Activated naive CD4-positive, alpha-beta T cell treated with anti-CD3 and anti-CD28 coated beads, Interleukin-2, amount 50 U/mL, for 72 hours (primary cell): ENCODE results near the gene TNIP1. TPM values are rescaled to one million over a fixed set of nuclear protein-coding genes. Genes with fewer than 3 reads are reported as not detected.
A peak's percentile ranks its signal among the peaks of the same experiment; 100 is the strongest.

Experiments used
- ATAC-seq, 2 donors: fragments of 150-1000 bp; cut with Tn5 transposase; 2 replicates each; pipeline ENCODE4 v1.10.0; 2021; ENCODE audit warnings: mild to moderate bottlenecking in 2 of 2, moderate library complexity in 2 of 2
- DNase-seq, 2 donors: peaks; one replicate each; pipeline ENCODE4 v3.0.0; 2021 to 2022; ENCODE audit warnings: low spot score in 2 of 2
- H3K27ac Mint-ChIP-seq, 2 donors: one replicate each; pipeline ENCODE4 v1.8.0; 2022; ENCODE audit warnings: mild to moderate bottlenecking in 2 of 2, mixed read lengths in 2 of 2
- H3K36me3 Mint-ChIP-seq, 2 donors: one replicate each; pipeline ENCODE4 v1.8.0; 2022; ENCODE audit warnings: mixed read lengths in 2 of 2
- H3K9me3 Mint-ChIP-seq, 2 donors: one replicate each; pipeline ENCODE4 v1.8.0; 2022; ENCODE audit warnings: mixed read lengths in 2 of 2
- total RNA-seq, 2 donors: library from RNA; stranded (reverse); gene quantifications; one replicate each; pipeline ENCODE4 v1.2.3, GENCODE V29; 2022

Gene TNIP1
- total RNA-seq, 2 donors from 2014 or later = 221 to 276 TPM

DNA sequence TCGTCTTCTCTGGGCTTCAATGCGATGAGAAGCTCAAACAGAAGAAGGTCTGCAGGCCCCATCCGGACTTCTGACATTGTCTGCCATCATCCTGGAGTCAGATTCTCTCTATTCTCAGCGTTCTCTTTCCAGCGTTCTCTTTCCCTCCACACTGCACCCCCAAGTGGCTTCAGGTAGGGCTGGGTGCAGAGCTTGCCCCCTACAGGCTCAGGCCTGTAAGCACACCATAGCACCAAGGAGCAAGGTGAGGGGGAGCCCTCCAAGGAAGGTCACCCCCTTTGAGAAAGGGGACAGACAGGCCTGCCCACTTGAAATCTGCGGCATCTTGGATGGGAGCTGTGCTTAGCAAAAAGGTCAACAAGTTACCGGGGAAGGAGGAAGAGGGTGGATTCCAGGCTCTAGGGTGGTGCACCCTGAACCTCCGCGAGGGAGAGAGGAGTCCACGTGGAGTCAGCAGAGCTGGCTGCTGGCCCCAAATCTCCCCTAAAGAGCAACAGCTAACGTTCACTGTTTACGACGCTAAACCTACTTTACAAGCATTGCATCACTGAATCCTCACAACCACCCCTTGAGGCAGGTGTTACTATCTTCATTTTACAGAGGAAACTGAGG, 32.9 kb downstream of the TNIP1 start:
- no peak overlapping the region for H3K27ac Mint-ChIP-seq
- ATAC-seq (peak; percentile 53 to 68), DNase-seq (peak in 1 of 2 donors; percentile 25)
- peaks cover 14 to 28% of the 10 kb centered on the region in 2 donors for H3K36me3 Mint-ChIP-seq
- no peaks in the 10 kb centered on the region for H3K9me3 Mint-ChIP-seq

DNA sequence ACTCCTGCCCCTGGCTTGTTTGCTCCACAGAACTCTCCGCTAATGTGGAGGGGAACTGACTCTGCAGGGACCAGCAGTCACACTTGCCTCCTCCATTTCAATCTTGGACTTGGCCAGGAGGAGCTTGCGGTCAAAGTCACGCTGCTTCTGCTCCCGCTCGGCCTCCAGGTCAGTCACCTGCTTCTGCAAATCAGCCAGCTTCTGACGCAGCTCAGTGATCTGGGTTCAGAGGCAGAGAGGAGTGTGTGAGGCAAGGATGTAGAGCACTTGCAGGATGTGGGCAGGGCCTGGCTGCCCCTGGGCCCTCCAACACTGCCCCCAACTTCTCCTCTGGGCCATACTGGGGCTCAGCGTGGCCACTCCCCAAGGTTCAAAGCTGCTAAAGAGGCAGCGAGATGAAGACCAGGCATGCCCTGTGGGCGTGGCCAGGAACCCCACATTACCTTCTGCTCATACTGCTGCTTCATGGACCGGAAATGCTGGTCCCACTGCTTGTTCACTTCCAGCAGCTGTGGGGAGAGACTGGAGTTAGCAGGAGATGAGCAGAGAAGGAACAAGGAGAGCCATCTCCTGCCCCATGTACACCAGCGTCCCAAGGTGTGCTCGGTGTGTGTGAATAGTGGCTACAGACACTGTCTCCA, 38.3 kb downstream of the TNIP1 start:
- Mint-ChIP-seq H3K36me3 (peaks cover 30 to 35% of the 10 kb centered on the region in 2 donors), H3K9me3 (no peaks in the 10 kb centered on the region), H3K27ac (peak overlapping the region in 1 of 2 donors; percentile 67)
- DNase-seq (no peak), ATAC-seq (no peak)

DNA sequence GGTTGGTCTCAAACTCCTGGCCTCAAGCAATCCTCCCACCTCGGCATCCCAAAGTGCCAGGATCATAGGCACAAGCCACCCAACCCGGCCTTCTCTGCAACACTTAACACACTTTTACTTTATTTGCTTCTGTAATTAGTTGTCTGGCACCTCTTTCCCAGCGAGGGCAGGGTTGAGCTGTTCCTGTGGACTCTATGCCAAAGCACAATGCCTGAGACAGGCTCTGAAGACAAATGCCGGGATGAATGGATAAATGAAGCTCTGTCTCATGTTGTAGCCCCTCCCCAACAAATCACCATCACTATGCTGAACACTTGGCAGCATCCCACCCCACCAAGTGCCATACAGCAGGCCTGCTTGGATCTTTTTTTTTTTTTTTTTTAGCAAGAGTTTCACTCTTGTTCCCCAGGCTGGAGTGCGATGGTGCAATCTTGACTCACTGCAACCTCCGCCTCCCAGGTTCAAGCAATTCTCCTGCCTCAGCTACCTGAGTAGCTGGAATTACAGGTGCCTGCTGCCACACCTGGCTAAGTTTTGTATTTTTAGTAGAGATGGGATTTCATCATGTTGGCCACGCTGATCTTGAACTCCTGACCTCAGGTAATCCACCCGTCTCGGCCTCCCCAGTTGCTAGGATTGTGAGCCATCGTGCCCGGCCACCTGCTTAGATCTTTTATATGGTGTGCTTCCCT, 39.1 kb downstream of the TNIP1 start:
- Mint-ChIP-seq H3K27ac (peak overlapping the region in 1 of 2 donors; percentile 53), H3K36me3 (peaks cover 34 to 43% of the 10 kb centered on the region in 2 donors), H3K9me3 (no peaks in the 10 kb centered on the region)
- no peak for DNase-seq
- no peak for ATAC-seq

DNA sequence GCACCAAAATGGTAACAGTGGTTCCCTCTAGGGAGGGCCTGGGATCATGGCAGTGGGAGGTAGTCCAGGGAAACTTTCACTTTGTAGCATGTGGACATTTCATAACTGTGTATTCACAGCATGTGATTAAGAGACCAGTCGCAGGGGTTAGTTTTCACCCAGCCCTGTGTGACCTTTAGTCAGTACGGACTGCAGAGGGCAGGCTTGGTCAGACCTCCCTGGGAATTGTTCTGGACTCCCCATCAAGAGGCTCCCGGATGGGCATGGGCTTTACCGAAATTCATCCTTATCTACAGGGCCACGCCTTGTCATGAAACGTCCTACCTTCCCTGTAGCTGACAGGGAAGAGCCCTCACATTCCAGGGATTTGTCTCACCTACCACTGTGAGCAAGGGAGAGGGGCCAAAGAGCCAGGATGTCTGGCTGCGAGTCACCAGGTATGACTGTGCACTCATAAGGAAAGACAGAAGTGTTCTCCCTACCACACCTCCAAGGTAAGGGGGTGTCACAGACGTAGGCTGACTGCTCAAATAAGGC, 40.6 kb downstream of the TNIP1 start:
- H3K27ac Mint-ChIP-seq = no peak overlapping the region
- H3K36me3 Mint-ChIP-seq = peaks cover 36 to 41% of the 10 kb centered on the region in 2 donors
- H3K9me3 Mint-ChIP-seq = no peaks in the 10 kb centered on the region
- DNase-seq (no peak), ATAC-seq (peak; percentile 22 to 32)

DNA sequence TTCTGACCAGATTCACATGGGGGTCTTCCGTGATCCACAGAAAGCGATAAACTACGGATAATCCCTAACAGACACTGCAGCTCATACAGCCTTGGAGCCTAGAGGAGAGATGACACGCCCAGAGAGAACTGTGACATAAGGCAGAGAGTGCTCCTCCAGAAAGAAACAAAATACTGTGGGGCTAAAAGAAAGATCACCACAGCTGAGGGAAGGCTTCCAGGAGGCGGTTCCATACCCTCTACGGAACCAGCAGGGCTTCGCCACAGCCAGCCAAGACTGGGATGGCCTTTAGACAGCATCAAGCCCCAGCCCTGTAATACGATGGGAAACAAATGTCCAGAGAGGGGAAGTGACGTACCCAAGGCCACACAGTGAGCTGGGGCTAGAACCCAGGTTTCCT, 41.2 kb downstream of the TNIP1 start:
- DNase-seq = no peak
- H3K27ac Mint-ChIP-seq = no peak overlapping the region
- ATAC-seq = no peak
- H3K36me3 Mint-ChIP-seq = peaks cover 36 to 45% of the 10 kb centered on the region in 2 donors
- H3K9me3 Mint-ChIP-seq = no peaks in the 10 kb centered on the region

DNA sequence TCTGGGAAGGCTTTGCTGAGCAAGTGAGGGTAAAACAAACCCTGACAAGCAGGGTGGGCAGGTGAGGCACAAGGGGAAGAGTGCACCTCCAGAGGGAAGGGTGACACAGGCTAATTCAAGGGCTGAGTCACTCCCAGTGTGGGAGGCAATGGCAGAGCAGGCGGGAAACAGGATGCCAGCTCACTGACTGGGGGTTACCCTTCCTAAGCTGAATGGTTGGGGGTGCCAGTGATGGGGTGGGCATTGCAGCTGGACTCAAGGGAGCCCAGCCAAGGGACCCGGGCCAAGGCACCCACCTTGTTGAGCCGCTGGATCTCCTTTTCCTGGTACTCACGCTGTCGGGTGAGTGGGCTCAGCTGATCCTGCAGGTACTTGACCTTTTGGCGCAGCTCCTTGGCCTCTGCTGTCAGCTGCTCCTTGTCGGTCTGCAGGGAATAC, 42.0 kb downstream of the TNIP1 start:
- DNase-seq = no peak
- H3K27ac Mint-ChIP-seq = peak overlapping the region; percentile 67 to 88
- no peaks in the 10 kb centered on the region for H3K9me3 Mint-ChIP-seq
- peak; percentile 46 to 90 for ATAC-seq
- H3K36me3 Mint-ChIP-seq = peaks cover 43 to 48% of the 10 kb centered on the region in 2 donors

DNA sequence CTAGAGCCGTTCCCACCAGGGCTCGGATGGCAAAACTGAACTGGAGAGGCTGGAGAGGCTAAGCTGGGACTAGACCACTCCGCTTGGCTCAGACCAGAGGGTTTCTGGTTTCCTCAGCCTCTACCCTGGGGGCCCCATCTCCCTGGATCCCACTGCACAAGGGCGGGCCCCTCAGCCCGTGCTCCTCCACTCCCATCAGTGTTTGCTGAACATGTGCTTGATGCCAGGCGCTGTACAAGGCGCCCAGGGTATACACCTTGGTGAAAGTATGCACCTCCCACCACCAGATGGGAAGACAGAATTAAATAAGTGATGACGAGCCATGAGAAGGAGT, 42.5 kb downstream of the TNIP1 start:
- no peaks in the 10 kb centered on the region for H3K9me3 Mint-ChIP-seq
- DNase-seq (no peak), ATAC-seq (no peak)
- peak overlapping the region; percentile 67 to 88 for H3K27ac Mint-ChIP-seq
- peaks cover 43 to 48% of the 10 kb centered on the region in 2 donors for H3K36me3 Mint-ChIP-seq

DNA sequence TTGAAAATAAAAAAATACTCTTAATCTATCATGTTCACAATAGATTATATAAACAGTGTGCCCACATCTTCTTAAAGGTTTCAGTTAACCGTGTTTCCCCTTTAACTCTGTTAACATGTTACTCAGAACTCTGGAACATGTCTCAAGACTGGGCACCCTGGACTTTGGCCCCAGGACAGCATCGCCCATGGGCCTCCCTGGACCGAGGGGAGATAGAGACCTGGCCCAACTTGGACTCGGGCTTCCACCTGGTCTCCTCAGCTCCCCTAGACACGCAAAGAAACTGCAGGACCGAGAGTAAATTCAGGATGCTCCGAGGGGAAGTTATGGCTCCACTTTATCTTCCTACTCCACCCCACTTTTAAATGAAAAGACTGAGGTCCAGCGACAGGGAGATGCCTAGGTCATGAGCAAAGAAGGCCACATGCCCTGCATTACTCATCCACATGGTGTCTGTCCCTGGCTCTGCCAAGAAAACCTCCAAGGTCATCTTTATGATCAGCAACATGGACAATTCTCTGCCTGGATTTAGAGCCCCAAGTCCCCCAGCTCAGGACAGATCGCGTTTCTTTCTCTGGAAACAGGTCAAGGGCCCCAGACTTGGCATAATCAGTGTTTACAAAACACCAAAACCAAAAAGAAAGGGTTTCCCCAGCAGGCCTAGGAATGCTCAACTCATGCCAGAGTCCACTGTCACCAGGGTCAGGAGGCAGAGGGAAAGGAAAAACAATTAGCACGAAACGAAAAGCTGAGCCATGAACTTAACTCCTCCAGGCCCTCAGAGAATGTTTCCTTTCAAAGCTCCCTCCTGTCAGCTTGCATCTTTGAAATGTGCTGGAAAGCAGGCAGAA, 43.0 kb downstream of the TNIP1 start:
- no peak for ATAC-seq
- no peak for DNase-seq
- Mint-ChIP-seq H3K9me3 (no peaks in the 10 kb centered on the region), H3K36me3 (peaks cover 39 to 49% of the 10 kb centered on the region in 2 donors), H3K27ac (peak overlapping the region; percentile 67 to 78)

DNA sequence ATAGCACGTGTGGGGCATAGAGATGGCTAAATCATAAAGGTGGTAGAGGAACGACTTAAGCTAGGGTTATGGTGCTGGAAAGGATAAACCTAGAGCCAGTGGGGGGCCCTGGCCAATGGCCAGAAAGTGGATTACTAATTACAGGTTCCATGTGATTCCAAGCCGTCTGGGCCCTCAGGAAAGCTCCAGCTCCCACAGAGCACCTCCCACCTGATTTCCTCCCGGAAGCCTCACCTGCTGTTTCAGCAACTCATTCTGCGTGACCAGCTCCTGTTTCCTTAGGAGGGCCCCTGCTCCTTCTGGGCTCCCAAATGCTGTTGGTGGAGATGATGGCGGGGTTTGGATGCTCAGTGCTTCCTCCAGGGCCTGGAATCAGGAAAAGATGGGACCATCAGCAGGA, 44.3 kb downstream of the TNIP1 start:
- ATAC-seq (no peak), DNase-seq (no peak)
- Mint-ChIP-seq H3K27ac (peak overlapping the region in 1 of 2 donors; percentile 78), H3K9me3 (no peaks in the 10 kb centered on the region), H3K36me3 (peaks cover 38 to 52% of the 10 kb centered on the region in 2 donors)

DNA sequence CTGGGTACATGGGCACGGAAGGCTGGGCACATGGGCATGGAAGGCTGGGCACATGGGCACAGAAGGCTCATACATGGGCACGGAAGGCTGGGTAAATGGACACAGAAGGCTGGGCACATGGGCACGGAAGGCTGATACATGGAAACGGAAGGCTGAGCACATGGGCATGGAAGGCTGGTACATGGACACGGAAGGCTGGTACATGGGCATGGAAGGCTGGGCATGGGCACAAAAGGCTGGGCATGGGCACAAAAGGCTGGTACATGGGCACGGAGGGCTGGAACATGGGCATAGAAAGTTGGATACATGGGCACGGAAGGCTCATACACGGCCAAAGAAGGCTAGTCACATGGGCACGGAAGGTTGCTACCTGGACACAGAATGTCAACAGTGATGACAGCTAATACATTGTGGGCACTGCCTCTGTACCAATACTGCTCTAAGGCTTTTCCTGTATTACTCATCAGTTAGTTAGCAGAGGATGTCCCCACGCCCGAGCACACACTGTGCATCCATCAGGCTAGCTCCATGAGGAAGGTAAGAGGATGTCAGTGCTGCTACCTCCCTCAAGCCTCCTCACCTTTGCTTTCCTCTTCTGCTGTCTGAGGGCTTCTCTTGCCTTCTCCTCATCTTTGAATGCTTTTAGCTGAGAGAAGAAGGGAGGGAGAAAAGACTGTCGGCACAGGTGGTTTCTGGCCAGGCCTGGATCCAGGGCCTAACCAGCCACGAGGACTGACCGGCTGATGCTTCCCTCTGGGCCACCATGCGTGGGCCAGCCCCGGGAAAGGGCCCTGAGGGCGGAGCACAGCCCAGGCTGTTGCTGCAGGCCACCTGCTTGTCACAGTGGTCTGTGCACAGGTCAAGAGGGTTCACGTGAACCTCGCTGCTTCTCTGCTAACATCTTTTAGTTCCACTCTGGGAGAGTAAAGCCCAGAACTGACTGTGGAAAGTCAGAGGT, 46.1 kb downstream of the TNIP1 start:
- H3K36me3 Mint-ChIP-seq = peaks cover 37 to 64% of the 10 kb centered on the region in 2 donors
- peak overlapping the region in 1 of 2 donors; percentile 28 for H3K27ac Mint-ChIP-seq
- no peak for DNase-seq
- peak in 1 of 2 donors; percentile 52 for ATAC-seq
- H3K9me3 Mint-ChIP-seq = no peaks in the 10 kb centered on the region

DNA sequence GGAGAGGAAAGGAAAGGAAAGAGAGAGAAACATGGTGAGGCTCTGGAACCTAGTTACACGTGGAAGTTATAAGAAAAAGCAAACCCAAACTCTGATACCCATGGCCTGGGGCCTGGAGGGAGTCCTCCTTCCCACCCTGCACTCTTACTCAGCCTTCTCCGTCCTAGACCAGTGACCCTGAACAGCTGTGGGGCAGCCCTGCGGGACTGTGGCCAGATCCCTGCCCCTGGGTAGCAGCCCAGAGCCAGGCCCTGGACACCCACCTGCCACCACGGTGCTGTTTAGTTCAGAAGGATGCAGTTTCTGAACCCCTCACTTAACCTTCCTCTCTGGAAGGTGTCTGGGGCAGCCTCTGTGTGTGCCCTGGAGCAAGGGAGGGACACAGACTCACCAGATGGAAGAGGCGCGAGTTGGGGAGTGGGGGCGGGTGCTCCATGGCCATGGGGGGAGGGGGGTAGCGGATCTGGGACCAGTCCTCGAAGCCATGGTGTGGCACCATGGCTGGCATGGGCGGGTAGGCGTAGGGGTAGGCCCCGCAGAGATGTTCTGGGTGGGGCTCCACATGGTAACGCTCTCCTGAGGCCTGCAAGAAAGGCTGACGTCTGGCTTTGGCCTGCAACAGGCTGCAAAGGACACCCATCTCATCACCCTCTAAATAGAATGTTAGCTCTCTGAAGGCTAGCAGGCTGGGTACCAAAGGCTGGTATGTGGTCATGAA, 47.5 kb downstream of the TNIP1 start:
- no peaks in the 10 kb centered on the region for H3K9me3 Mint-ChIP-seq
- no peak overlapping the region for H3K27ac Mint-ChIP-seq
- ATAC-seq (no peak), DNase-seq (no peak)
- peaks cover 32 to 73% of the 10 kb centered on the region in 2 donors for H3K36me3 Mint-ChIP-seq

DNA sequence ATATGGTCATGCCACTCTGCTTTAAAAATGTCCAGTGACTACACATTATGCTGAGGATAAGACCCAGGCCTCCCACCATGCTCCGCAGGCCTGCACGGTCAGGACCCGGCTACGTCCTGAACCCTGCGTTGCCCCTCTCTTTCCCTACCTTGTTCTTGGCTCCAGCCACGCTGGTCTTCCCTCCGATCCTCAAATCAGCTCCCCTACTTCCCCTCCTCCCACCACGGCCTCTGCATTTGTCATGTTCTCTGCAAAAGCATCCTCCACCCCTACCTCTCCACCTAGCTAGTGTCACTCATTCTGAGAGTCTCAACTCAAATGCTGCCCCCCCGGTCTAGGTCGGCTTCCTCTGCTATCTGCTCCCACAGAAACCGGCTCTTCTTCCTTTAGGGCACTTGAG, 49.3 kb downstream of the TNIP1 start:
- ATAC-seq (no peak), DNase-seq (no peak)
- Mint-ChIP-seq H3K27ac (peak overlapping the region; percentile 7 to 8), H3K9me3 (no peaks in the 10 kb centered on the region), H3K36me3 (peaks cover 25 to 66% of the 10 kb centered on the region in 2 donors)

DNA sequence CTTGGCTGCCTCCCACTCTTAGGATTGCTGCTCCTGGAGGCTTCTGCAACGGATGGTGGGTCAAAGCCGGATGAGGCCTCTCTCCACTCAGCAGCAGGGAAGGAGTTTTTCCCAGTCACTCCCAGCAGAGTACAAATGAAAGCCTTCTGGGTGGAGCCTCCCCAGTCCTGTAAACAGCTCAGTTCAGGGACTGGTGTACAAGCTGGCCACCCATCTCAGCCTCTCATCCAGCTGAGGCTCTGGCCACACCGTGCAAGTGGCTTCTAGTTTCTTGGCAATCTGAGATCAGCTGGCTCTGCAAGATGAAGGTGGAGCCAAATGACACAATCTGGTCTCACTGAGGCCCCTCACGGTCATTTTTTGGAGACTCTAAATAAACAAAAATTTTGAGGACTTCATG, 50.5 kb downstream of the TNIP1 start:
- no peak for DNase-seq
- peaks cover 19 to 71% of the 10 kb centered on the region in 2 donors for H3K36me3 Mint-ChIP-seq
- peak overlapping the region in 1 of 2 donors; percentile 7 for H3K27ac Mint-ChIP-seq
- ATAC-seq = no peak
- H3K9me3 Mint-ChIP-seq = no peaks in the 10 kb centered on the region

DNA sequence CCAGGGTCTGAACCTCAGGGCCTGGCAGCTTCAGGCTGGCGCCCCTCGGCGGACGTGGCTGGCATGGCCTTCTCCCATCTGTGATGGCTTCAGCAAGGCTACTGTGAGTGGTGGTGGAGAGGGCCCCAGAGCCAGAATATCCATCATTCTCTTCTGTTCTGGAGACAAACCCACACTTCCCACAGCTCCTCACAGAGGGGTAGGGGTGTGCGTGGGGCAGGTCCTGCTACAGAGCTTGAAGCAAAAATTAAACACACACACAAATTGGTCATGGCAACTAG, 50.8 kb downstream of the TNIP1 start:
- H3K36me3 Mint-ChIP-seq = peaks cover 18 to 72% of the 10 kb centered on the region in 2 donors
- ATAC-seq (no peak), DNase-seq (no peak)
- no peak overlapping the region for H3K27ac Mint-ChIP-seq
- H3K9me3 Mint-ChIP-seq = no peaks in the 10 kb centered on the region
